Measurements from ENCODE around the gene MTMR3. TPM values are rescaled to one million over a fixed set of nuclear protein-coding genes. Genes with fewer than 3 reads are reported as not detected.

The MTMR3 gene
- total RNA-seq, 6 donors from 2014 or later, result 50.3 to 117 (median 70.9) TPM

- Histone ChIP-seq H3K36me3 (no peaks in the 10 kb centered on the region), H3K9me3 (no peaks in the 10 kb centered on the region), H3K27ac (peak overlapping the region in 1 of 4 donors; percentile 48), H3K4me3 (no peak overlapping the region), H3K27me3 (no peaks in the 10 kb centered on the region), H3K4me1 (peaks cover 4 to 28% (median 16%) of the 10 kb centered on the region in 4 donors)
- WGBS, 2 donors, result 88 to 90% methylated on average over 1 of the region's 1 CpG
- TF ChIP-seq POLR2AphosphoS5 (IDR thresholded peaks at IDR 0.05) (no peak), POLR2A (IDR thresholded peaks at IDR 0.05) (no peak), EP300 (IDR thresholded peaks at IDR 0.05) (no peak)
- TF ChIP-seq, protein P1, sequence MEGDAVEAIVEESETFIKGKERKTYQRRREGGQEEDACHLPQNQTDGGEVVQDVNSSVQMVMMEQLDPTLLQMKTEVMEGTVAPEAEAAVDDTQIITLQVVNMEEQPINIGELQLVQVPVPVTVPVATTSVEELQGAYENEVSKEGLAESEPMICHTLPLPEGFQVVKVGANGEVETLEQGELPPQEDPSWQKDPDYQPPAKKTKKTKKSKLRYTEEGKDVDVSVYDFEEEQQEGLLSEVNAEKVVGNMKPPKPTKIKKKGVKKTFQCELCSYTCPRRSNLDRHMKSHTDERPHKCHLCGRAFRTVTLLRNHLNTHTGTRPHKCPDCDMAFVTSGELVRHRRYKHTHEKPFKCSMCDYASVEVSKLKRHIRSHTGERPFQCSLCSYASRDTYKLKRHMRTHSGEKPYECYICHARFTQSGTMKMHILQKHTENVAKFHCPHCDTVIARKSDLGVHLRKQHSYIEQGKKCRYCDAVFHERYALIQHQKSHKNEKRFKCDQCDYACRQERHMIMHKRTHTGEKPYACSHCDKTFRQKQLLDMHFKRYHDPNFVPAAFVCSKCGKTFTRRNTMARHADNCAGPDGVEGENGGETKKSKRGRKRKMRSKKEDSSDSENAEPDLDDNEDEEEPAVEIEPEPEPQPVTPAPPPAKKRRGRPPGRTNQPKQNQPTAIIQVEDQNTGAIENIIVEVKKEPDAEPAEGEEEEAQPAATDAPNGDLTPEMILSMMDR (IDR thresholded peaks at IDR 0.05), result no peak
- DNase-seq (no peak), ATAC-seq (ENCODE audit: low FRiP score in 2 of 2) (peak in 1 of 2 donors; percentile 50)
Observed at GRCh38 chr22:29901354-29901753, 18.4 kb downstream of the MTMR3 start.

DNA sequence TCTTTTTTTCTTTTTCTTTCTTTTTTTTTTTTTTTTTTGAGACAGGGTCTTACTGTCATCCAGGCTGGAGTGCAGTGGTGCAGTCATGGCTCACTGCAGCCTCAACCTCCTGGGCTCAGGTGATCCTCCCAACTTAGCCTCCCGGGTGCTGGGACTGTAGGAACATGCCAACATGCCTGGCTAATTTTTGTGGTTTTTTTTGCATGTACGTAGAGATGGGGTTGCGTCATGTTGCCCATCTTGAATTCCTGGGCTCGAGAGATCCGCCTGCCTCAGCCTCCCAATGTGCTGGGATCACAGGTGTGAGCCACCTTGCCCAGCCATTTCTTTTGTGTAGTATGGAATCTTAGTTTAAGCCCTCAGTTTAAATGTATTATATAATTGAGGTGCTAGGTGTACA is 20.4 kb downstream of the MTMR3 start:
- 70 to 88% methylated on average over 5 of the region's 5 CpGs for WGBS, 2 donors
- H3K9me3 ChIP-seq, result no peaks in the 10 kb centered on the region
- H3K4me3 ChIP-seq, result no peak overlapping the region
- TF ChIP-seq POLR2A (IDR thresholded peaks at IDR 0.05) (no peak), POLR2AphosphoS5 (IDR thresholded peaks at IDR 0.05) (no peak), EP300 (IDR thresholded peaks at IDR 0.05) (no peak)
- TF ChIP-seq, protein P1 (IDR thresholded peaks at IDR 0.05), result no peak
- no peaks in the 10 kb centered on the region for H3K36me3 ChIP-seq
- H3K27ac ChIP-seq, result no peak overlapping the region
- no peak for DNase-seq
- H3K27me3 ChIP-seq, result no peaks in the 10 kb centered on the region
- H3K4me1 ChIP-seq, result peaks cover 23 to 39% (median 30%) of the 10 kb centered on the region in 4 donors
- no peak for ATAC-seq (ENCODE audit: low FRiP score in 2 of 2)

GRCh38 chr22:29904020-29904419 is 21.0 kb downstream of the MTMR3 start:
- H3K4me3 ChIP-seq, result no peak overlapping the region
- H3K9me3 ChIP-seq, result no peaks in the 10 kb centered on the region
- H3K36me3 ChIP-seq, result no peaks in the 10 kb centered on the region
- H3K27me3 ChIP-seq, result no peaks in the 10 kb centered on the region
- H3K27ac ChIP-seq, result no peak overlapping the region
- H3K4me1 ChIP-seq, result peaks cover 25 to 36% (median 32%) of the 10 kb centered on the region in 4 donors
- no peak for DNase-seq
- no peak for TF ChIP-seq POLR2AphosphoS5 (IDR thresholded peaks at IDR 0.05)
- TF ChIP-seq, protein P1 (IDR thresholded peaks at IDR 0.05), result no peak
- TF ChIP-seq EP300 (IDR thresholded peaks at IDR 0.05), result no peak
- no peak for TF ChIP-seq POLR2A (IDR thresholded peaks at IDR 0.05)
- WGBS, 2 donors, result 88 to 89% methylated on average over 3 of the region's 3 CpGs
- no peak for ATAC-seq (ENCODE audit: low FRiP score in 2 of 2)

DNA sequence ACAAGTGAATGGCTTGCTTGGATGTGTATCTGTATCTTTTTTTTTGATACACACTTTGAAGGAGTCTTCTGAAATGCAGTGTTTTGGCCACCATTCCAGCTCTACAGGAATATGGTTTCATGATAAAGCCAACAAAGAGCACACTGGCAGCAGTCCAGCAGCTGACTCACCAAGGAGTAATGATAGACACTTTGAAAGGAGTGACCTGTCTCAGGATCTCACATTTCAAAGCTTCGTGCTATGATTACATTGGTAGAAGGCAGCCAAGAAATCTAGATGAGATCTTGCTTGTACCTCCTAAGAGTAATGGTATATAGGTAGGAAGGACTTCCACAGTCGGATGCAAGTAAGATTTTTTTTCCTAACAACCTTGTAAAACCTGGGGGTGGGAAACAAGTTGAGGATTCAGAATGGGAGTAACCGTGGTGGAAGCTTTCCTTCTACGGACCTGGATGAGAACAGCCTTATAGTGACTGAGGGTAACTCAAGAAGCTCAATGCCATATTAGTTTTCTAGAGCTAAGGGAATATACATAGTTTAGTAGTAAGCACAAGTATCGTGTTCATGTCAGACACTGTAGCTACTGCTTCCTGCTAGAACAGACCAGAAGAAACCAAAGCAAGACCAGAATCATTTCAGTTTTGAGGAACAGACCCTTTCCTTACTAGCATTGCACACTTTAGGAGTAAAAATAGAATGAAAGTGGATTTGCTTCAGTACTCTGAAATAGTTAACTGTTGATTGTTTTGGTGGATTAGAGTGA is 25.0 kb downstream of the MTMR3 start:
- Histone ChIP-seq H3K4me1 (peaks cover 33 to 45% (median 35%) of the 10 kb centered on the region in 4 donors), H3K4me3 (no peak overlapping the region), H3K9me3 (no peaks in the 10 kb centered on the region), H3K27me3 (no peaks in the 10 kb centered on the region), H3K36me3 (no peaks in the 10 kb centered on the region), H3K27ac (peak overlapping the region in 3 of 4 donors; percentile 22 to 44 (median 42))
- ATAC-seq (ENCODE audit: low FRiP score in 2 of 2) (peak; percentile 72 to 73), DNase-seq (peak in 1 of 2 donors; percentile 87)
- TF ChIP-seq POLR2AphosphoS5 (IDR thresholded peaks at IDR 0.05), result no peak
- 36 to 54% methylated on average over 5 of the region's 5 CpGs for WGBS, 2 donors

- Histone ChIP-seq H3K36me3 (no peaks in the 10 kb centered on the region), H3K27me3 (no peaks in the 10 kb centered on the region), H3K27ac (no peak overlapping the region), H3K9me3 (no peaks in the 10 kb centered on the region), H3K4me3 (no peak overlapping the region), H3K4me1 (peaks cover 28 to 69% (median 46%) of the 10 kb centered on the region in 4 donors)
- whole genome bisulfite sequencing, 2 donors, result 93 to 98% methylated on average over 4 of the region's 4 CpGs
- ATAC-seq (ENCODE audit: low FRiP score in 2 of 2) (no peak), DNase-seq (no peak)
- TF ChIP-seq POLR2AphosphoS5 (IDR thresholded peaks at IDR 0.05), result no peak
- TF ChIP-seq, protein P1 (IDR thresholded peaks at IDR 0.05), result no peak
- TF ChIP-seq EP300 (IDR thresholded peaks at IDR 0.05), result no peak
- TF ChIP-seq POLR2A (IDR thresholded peaks at IDR 0.05), result no peak
Observed at GRCh38 chr22:29912141-29912540, 29.2 kb downstream of the MTMR3 start.
